Mucosa of stomach (tissue), 1 donor: ENCODE results near the gene TGIF2.
"Not testable (repeated sequence)": the region's sequence is repeated elsewhere in the genome, so short reads cannot be mapped to it uniquely, and the experiment has no call there.

Experiments
- H3K27me3 ChIP-seq: one replicate; pipeline ENCODE4 v1.7.0; 2013; ENCODE audit warnings: mild to moderate bottlenecking, low read length; ENCODE audit not compliant: control insufficient read depth, insufficient read depth
- H3K36me3 ChIP-seq: one replicate; pipeline ENCODE4 v1.7.0; 2013; ENCODE audit warnings: low read length; ENCODE audit not compliant: control insufficient read depth, insufficient read depth
- H3K4me1 ChIP-seq: one replicate; pipeline ENCODE4 v1.7.0; 2013; ENCODE audit warnings: mild to moderate bottlenecking, low read length; ENCODE audit not compliant: control insufficient read depth, insufficient read depth
- H3K4me3 ChIP-seq: one replicate; pipeline ENCODE4 v1.7.0; 2013; ENCODE audit warnings: low read length
- H3K9ac ChIP-seq: one replicate; pipeline ENCODE4 v1.7.0; 2013; ENCODE audit warnings: mild to moderate bottlenecking, low read length, moderate library complexity
- H3K9me3 ChIP-seq: one replicate; pipeline ENCODE4 v1.7.0; 2013; ENCODE audit warnings: mild to moderate bottlenecking, low read length, moderate library complexity; ENCODE audit not compliant: control insufficient read depth
- donor health status: Pancreatic carcinoma.

The TGIF2 gene

DNA sequence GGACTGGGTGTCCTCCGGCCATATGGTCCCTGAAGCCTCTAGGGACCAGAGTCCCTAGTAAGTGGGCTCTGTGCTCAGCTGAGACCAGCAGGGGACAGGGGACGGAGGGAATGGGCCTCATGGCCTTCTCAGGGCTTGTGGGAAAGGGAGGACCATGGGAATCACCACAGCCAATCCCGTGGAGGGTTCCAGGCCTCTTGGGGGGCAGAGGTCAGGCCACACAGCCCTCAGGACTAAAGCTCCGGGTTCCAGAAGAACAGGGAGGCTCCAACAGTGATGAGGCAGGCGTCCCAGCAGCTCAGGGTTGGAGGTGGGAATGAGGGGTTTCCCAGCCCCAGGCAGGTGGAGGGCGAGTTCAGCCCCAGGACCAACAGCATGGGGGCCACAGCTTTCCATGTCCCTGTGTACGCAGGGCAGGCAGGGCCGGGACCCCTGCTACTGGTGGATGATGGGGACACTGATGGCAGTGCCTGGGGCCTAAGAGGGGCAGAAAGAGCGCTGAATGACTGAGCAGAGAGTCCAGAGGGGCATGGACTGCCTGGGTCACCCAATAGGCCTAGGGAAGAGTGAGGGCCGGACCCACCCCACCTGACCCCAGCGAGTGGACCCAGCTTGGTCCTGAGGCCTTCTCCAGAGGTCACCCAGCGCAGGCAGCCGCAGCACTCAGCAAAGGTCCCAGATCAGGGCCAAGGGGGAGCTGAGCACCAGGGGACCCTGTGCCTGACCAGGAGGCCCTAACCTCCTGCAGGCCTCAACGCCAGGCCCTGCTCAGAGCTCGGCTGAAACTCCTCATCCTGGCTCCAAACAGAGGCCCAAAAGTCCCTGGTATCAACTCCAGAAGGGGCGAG, 23.2 kb upstream of the TGIF2 start:
- Histone ChIP-seq H3K4me1 (no peaks in the 10 kb centered on the region), H3K4me3 (no peak overlapping the region), H3K9me3 (no peaks in the 10 kb centered on the region), H3K9ac (no peak overlapping the region), H3K36me3 (no peaks in the 10 kb centered on the region), H3K27me3 (no peaks in the 10 kb centered on the region)

- no peaks in the 10 kb centered on the region for H3K9me3 ChIP-seq
- H3K9ac ChIP-seq = no peak overlapping the region
- H3K27me3 ChIP-seq = no peaks in the 10 kb centered on the region
- H3K4me3 ChIP-seq = no peak overlapping the region
- H3K4me1 ChIP-seq = no peaks in the 10 kb centered on the region
- H3K36me3 ChIP-seq = no peaks in the 10 kb centered on the region
Observed at GRCh38 chr20:36550790-36551299, 22.6 kb upstream of the TGIF2 start.

GRCh38 chr20:36555248-36555647, 18.1 kb upstream of the TGIF2 start:
- no peaks in the 10 kb centered on the region for H3K9me3 ChIP-seq
- no peak overlapping the region for H3K4me3 ChIP-seq
- H3K9ac ChIP-seq = no peak overlapping the region
- H3K27me3 ChIP-seq = no peaks in the 10 kb centered on the region
- no peaks in the 10 kb centered on the region for H3K4me1 ChIP-seq
- H3K36me3 ChIP-seq = no peaks in the 10 kb centered on the region

DNA sequence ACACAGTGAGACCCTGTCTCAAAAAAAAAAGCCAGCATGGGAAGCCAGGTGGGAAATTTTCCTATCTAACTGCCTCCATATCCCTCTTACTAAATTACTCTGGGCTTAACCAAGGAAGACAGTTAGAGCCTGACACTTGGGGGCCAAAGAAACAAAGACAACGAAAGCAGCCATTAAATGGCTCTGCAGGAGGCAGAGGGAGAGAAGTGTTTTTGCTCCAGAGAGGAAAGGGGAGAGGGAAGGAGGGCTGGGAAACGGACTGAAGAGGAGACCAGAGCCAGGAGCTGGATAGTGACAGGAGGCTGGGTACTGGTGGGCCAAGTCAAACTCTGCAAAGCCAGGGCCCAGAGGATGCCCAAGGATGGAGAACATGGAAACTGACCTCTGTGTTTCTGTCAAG, 10.7 kb upstream of the TGIF2 start:
- Histone ChIP-seq H3K27me3 (no peaks in the 10 kb centered on the region), H3K4me1 (no peaks in the 10 kb centered on the region), H3K9me3 (no peaks in the 10 kb centered on the region), H3K4me3 (no peak overlapping the region), H3K9ac (no peak overlapping the region), H3K36me3 (no peaks in the 10 kb centered on the region)

DNA sequence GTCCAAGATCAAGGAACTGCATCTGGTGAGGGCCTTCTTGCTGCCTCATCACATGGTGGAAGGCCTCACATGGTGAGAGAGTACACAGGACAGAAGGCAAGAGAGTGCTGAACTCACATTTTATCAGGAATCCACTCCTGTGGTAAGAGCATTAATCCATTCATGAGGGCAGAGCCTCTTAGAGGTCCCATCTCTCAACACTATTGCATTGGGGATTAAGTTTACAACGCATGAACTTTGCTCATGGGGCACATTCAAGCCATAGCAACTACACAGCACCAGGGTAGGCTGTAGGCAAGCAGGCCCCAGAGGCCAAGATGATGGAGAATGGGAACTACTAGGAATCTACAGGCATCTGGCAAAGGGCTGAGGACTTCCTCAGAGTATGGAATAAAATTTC, 10.0 kb upstream of the TGIF2 start:
- Histone ChIP-seq H3K27me3 (no peaks in the 10 kb centered on the region), H3K36me3 (no peaks in the 10 kb centered on the region), H3K9me3 (no peaks in the 10 kb centered on the region), H3K4me1 (no peaks in the 10 kb centered on the region), H3K9ac (no peak overlapping the region), H3K4me3 (no peak overlapping the region)

- H3K36me3 ChIP-seq, H3K9me3 ChIP-seq, H3K27me3 ChIP-seq: not testable (repeated sequence)
Observed at GRCh38 chr20:36564078-36564725, 9.2 kb upstream of the TGIF2 start.

GRCh38 chr20:36564726-36565121, 8.7 kb upstream of the TGIF2 start:
- not testable (repeated sequence) for H3K9me3 ChIP-seq, H3K9ac ChIP-seq, H3K27me3 ChIP-seq, H3K4me3 ChIP-seq, H3K36me3 ChIP-seq, H3K4me1 ChIP-seq

More at GRCh38 chr20:36564078-36564725, 9.2 kb upstream of the TGIF2 start:
- not testable (repeated sequence) for H3K4me3 ChIP-seq, H3K4me1 ChIP-seq, H3K9ac ChIP-seq

GRCh38 chr20:36565520-36565919, 7.9 kb upstream of the TGIF2 start:
- Histone ChIP-seq H3K27me3 (no peaks in the 10 kb centered on the region), H3K36me3 (no peaks in the 10 kb centered on the region), H3K9me3 (no peaks in the 10 kb centered on the region), H3K4me1 (no peaks in the 10 kb centered on the region), H3K4me3 (no peak overlapping the region), H3K9ac (no peak overlapping the region)

DNA sequence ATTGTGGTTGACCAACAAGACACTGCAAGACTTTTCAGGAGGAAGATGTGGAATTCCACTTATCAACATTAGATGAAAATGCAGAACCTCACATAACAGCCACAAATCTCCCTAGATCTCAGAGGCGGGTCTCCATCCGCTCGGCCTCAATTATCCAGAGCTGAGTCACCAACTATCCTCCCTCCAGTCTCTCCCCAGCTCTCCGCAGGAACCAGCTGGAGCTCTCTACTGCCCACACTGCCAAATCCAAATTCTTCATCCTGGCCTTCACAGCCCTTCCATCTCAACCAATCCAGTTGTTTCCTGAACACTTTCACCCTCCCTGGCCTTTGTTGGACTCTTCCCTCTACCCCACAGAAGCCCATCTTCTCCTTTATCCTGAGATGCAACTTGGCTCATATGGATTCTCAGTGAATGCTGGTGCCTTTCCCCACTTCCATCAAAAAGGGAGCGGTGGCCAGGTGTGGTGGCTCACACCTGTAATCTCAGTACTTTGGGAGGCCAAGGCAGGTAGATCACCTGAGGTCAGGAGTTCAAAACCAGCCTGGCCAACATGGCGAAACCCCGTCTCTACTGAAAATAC, 3.5 kb upstream of the TGIF2 start:
- H3K4me3 ChIP-seq = no peak overlapping the region
- peaks cover 2% of the 10 kb centered on the region for H3K4me1 ChIP-seq
- no peaks in the 10 kb centered on the region for H3K36me3 ChIP-seq
- H3K9me3 ChIP-seq = no peaks in the 10 kb centered on the region
- H3K27me3 ChIP-seq = no peaks in the 10 kb centered on the region
- no peak overlapping the region for H3K9ac ChIP-seq

GRCh38 chr20:36571564-36572504, 1.6 kb upstream of the TGIF2 start:
- peak overlapping the region; percentile 70 for H3K9ac ChIP-seq
- no peaks in the 10 kb centered on the region for H3K9me3 ChIP-seq
- no peaks in the 10 kb centered on the region for H3K36me3 ChIP-seq

DNA sequence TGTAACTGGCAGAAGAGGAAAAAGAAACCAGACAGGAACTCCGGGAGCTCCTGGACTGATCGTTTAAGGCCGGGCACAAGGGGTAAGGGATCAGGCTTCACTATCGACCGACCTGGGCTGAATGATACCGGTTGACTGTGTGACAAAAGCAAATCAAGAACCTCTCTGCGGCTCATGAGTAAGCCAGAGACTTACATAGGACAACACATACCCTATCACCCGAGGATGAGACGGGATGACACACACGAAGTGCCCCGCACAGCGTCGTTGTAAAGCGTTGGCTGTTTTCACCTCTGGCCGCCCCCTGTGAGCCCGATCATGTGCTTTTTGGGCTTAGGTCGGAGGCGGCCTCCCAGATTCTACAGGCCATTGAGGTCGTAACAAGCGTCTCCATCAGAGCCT, 695 bp upstream of the TGIF2 start:
- H3K4me3 ChIP-seq = peak overlapping the region; percentile 18
- H3K36me3 ChIP-seq = no peaks in the 10 kb centered on the region
- H3K27me3 ChIP-seq = no peaks in the 10 kb centered on the region
- H3K4me1 ChIP-seq = peaks cover 15% of the 10 kb centered on the region
- H3K9me3 ChIP-seq = no peaks in the 10 kb centered on the region
- H3K9ac ChIP-seq = peak overlapping the region; percentile 70

More at GRCh38 chr20:36571564-36572504, 1.6 kb upstream of the TGIF2 start:
- Histone ChIP-seq H3K4me1 (peaks cover 15% of the 10 kb centered on the region), H3K4me3 (no peak overlapping the region), H3K27me3 (no peaks in the 10 kb centered on the region)
